Measurements from ENCODE around the gene DENND2D.
"Not testable (repeated sequence)": the region's sequence is repeated elsewhere in the genome, so short reads cannot be mapped to it uniquely, and the experiment has no call there.

The DENND2D gene

GRCh38 chr1:111221633-111222291 lies 21.3 kb upstream of the DENND2D start:
- DNase-seq (ENCODE audit: low read depth, low spot score): no peak

GRCh38 chr1:111221276-111221632 lies 20.8 kb upstream of the DENND2D start:
- DNase-seq (ENCODE audit: low read depth, low spot score): no peak

GRCh38 chr1:111220302-111220890 lies 19.9 kb upstream of the DENND2D start:
- no peak for DNase-seq (ENCODE audit: low read depth, low spot score)

- no peak for DNase-seq (ENCODE audit: low read depth, low spot score)
These were observed 19.3 kb upstream of the DENND2D start for GRCh38 chr1:111219557-111220286.

- no peak for DNase-seq (ENCODE audit: low read depth, low spot score)
These were observed 18.5 kb upstream of the DENND2D start for GRCh38 chr1:111218701-111219556.

- DNase-seq (ENCODE audit: low read depth, low spot score): no peak
These were observed 16.9 kb upstream of the DENND2D start for GRCh38 chr1:111217183-111217910.

GRCh38 chr1:111216751-111217150 lies 16.3 kb upstream of the DENND2D start:
- no peak for DNase-seq (ENCODE audit: low read depth, low spot score)

- not testable (repeated sequence) for DNase-seq (ENCODE audit: low read depth, low spot score)
These were observed 14.8 kb upstream of the DENND2D start for GRCh38 chr1:111215285-111215684.

- peak; percentile 25 for DNase-seq (ENCODE audit: low read depth, low spot score)
These were observed 14.4 kb upstream of the DENND2D start for GRCh38 chr1:111214884-111215283.

GRCh38 chr1:111214074-111214801 lies 13.8 kb upstream of the DENND2D start:
- no peak for DNase-seq (ENCODE audit: low read depth, low spot score)

GRCh38 chr1:111213412-111213811 lies 13.0 kb upstream of the DENND2D start:
- DNase-seq (ENCODE audit: low read depth, low spot score): no peak

- no peak for DNase-seq (ENCODE audit: low read depth, low spot score)
These were observed 12.3 kb upstream of the DENND2D start for GRCh38 chr1:111212634-111213335.

- no peak for DNase-seq (ENCODE audit: low read depth, low spot score)
These were observed 11.5 kb upstream of the DENND2D start for GRCh38 chr1:111211921-111212320.

- DNase-seq (ENCODE audit: low read depth, low spot score): no peak
These were observed 9.2 kb upstream of the DENND2D start for GRCh38 chr1:111209622-111210021.

- no peak for DNase-seq (ENCODE audit: low read depth, low spot score)
These were observed 8.5 kb upstream of the DENND2D start for GRCh38 chr1:111208921-111209320.

GRCh38 chr1:111205714-111206050 lies 5.2 kb upstream of the DENND2D start:
- no peak for DNase-seq (ENCODE audit: low read depth, low spot score)

GRCh38 chr1:111204983-111205713 lies 4.7 kb upstream of the DENND2D start:
- DNase-seq (ENCODE audit: low read depth, low spot score): no peak

- peak; percentile 31 for DNase-seq (ENCODE audit: low read depth, low spot score)
These were observed 3.9 kb upstream of the DENND2D start for GRCh38 chr1:111204201-111204982.
